ENCODE measurements around the gene TTC12.

The TTC12 gene

GRCh38 chr11:113408887-113409286 lies 94.5 kb downstream of the TTC12 start:
- no peak for DNase-seq

- no peak for DNase-seq
Measured at GRCh38 chr11:113409526-113409925, 95.1 kb downstream of the TTC12 start.

GRCh38 chr11:113410414-113411135 lies 96.2 kb downstream of the TTC12 start:
- no peak for DNase-seq

GRCh38 chr11:113411536-113411935 lies 97.2 kb downstream of the TTC12 start:
- DNase-seq = no peak

DNA sequence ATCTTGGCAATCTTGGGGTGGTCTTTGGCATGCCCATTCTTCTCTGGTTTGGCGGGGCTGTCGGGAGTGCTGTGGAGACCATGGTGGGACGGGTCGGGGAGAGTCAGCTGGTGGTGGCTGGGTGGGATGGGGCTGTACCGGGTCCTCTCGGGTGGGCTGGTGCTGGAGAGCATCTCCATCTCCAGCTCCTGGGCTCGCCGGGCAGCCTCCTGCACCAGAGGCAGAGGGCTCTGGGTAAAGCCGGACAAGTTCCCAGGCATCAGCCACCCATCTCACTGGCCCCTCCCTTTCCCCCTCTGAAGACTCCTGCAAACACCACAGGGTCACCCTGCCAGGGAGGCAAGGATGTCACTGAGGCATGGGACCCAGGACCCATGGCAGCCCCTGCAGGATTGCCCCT lies 98.3 kb downstream of the TTC12 start:
- DNase-seq = no peak

- DNase-seq = no peak
Measured at GRCh38 chr11:113415343-113415742, 101.0 kb downstream of the TTC12 start.
